HG02884 (cell line): ENCODE measurements around the gene ARAP1.

Experiments
- ATAC-seq: cut with Tn5 transposase; IDR thresholded peaks from one replicate; pipeline ENCODE4 v1.9.1; 2021; ENCODE audit warnings: mild to moderate bottlenecking, moderate library complexity; ENCODE audit not compliant: unreplicated experiment

Gene ARAP1

GRCh38 chr11:72744474-72744873 lies 7.7 kb downstream of the ARAP1 start:
- ATAC-seq = no peak

- ATAC-seq = no peak
Measured at GRCh38 chr11:72743321-72744221, 8.6 kb downstream of the ARAP1 start.

GRCh38 chr11:72742513-72743320 lies 9.5 kb downstream of the ARAP1 start:
- no peak for ATAC-seq

- no peak for ATAC-seq
Measured at GRCh38 chr11:72741849-72742512, 10.2 kb downstream of the ARAP1 start.

GRCh38 chr11:72741429-72741833 lies 10.8 kb downstream of the ARAP1 start:
- ATAC-seq = no peak

- no peak for ATAC-seq
Measured at GRCh38 chr11:72740562-72741428, 11.4 kb downstream of the ARAP1 start.

GRCh38 chr11:72740060-72740424 lies 12.2 kb downstream of the ARAP1 start:
- ATAC-seq = no peak

GRCh38 chr11:72739240-72740059 lies 12.8 kb downstream of the ARAP1 start:
- ATAC-seq = no peak

GRCh38 chr11:72738199-72739141 lies 13.7 kb downstream of the ARAP1 start:
- ATAC-seq = no peak

GRCh38 chr11:72737336-72737735 lies 14.9 kb downstream of the ARAP1 start:
- no peak for ATAC-seq

GRCh38 chr11:72736452-72737069 lies 15.6 kb downstream of the ARAP1 start:
- no peak for ATAC-seq

- no peak for ATAC-seq
Measured at GRCh38 chr11:72735495-72736027, 16.6 kb downstream of the ARAP1 start.

GRCh38 chr11:72732329-72732728 lies 19.9 kb downstream of the ARAP1 start:
- ATAC-seq = no peak

- ATAC-seq = no peak
Measured at GRCh38 chr11:72730737-72731136, 21.5 kb downstream of the ARAP1 start.

GRCh38 chr11:72730243-72730642 lies 22.0 kb downstream of the ARAP1 start:
- no peak for ATAC-seq

- no peak for ATAC-seq
Measured at GRCh38 chr11:72727521-72727920, 24.7 kb downstream of the ARAP1 start.

GRCh38 chr11:72726266-72727220 lies 25.7 kb downstream of the ARAP1 start:
- no peak for ATAC-seq
